Measurements from ENCODE around the gene ACTN1.

Gene ACTN1

GRCh38 chr14:68836082-68836481 is 143.0 kb downstream of the ACTN1 start:
- no peak for DNase-seq (ENCODE audit: low read depth in 1 of 2, low spot score in 1 of 2)

GRCh38 chr14:68834816-68835215 is 144.3 kb downstream of the ACTN1 start:
- DNase-seq (ENCODE audit: low read depth in 1 of 2, low spot score in 1 of 2) = no peak

- no peak for DNase-seq (ENCODE audit: low read depth in 1 of 2, low spot score in 1 of 2)
These were observed 150.4 kb downstream of the ACTN1 start for GRCh38 chr14:68828698-68829097.

- no peak for DNase-seq (ENCODE audit: low read depth in 1 of 2, low spot score in 1 of 2)
These were observed 153.4 kb downstream of the ACTN1 start for GRCh38 chr14:68825729-68826128.

GRCh38 chr14:68824517-68825347 is 154.4 kb downstream of the ACTN1 start:
- DNase-seq (ENCODE audit: low read depth in 1 of 2, low spot score in 1 of 2) = no peak

- DNase-seq (ENCODE audit: low read depth in 1 of 2, low spot score in 1 of 2) = no peak
These were observed 154.9 kb downstream of the ACTN1 start for GRCh38 chr14:68824207-68824516.

All from activated CD4-positive, alpha-beta T cell treated with anti-CD3 and anti-CD28 coated beads, Interleukin-2, amount 50 U/mL, for 24 hours (primary cell).